ENCODE measurements around the gene TPPP2.

GRCh38 chr14:21025371-21026273 is 4.4 kb upstream of the TPPP2 start:
- TF ChIP-seq, protein P1, sequence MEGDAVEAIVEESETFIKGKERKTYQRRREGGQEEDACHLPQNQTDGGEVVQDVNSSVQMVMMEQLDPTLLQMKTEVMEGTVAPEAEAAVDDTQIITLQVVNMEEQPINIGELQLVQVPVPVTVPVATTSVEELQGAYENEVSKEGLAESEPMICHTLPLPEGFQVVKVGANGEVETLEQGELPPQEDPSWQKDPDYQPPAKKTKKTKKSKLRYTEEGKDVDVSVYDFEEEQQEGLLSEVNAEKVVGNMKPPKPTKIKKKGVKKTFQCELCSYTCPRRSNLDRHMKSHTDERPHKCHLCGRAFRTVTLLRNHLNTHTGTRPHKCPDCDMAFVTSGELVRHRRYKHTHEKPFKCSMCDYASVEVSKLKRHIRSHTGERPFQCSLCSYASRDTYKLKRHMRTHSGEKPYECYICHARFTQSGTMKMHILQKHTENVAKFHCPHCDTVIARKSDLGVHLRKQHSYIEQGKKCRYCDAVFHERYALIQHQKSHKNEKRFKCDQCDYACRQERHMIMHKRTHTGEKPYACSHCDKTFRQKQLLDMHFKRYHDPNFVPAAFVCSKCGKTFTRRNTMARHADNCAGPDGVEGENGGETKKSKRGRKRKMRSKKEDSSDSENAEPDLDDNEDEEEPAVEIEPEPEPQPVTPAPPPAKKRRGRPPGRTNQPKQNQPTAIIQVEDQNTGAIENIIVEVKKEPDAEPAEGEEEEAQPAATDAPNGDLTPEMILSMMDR (conservative IDR thresholded peaks at IDR 0.05; ENCODE audit: low read length) = no peak
- TF ChIP-seq EZH2phosphoT487 (IDR thresholded peaks at IDR 0.05; ENCODE audit: borderline replicate concordance, low read depth, low read length) = no peak
